Bronchial epithelial cell (primary cell): ENCODE measurements around the gene MTHFR. TPM values are rescaled to one million over a fixed set of nuclear protein-coding genes. Genes with fewer than 3 reads are reported as not detected.
"Not testable (repeated sequence)": the region's sequence is repeated elsewhere in the genome, so short reads cannot be mapped to it uniquely, and the experiment has no call there.

Experiments
- DNase-seq: peaks from one replicate; pipeline ENCODE4 v3.0.0-alpha.2; 2010; ENCODE audit warnings: low read depth
- FAIRE-seq: peaks from 2 replicates; lab custom pipeline; 2011; peaks lifted over from hg19 to GRCh38; lab: Jason Lieb, UNC
- H3K27me3 ChIP-seq: 2 replicates; pipeline ENCODE4 v1.5.1; 2011; ENCODE audit warnings: low read length; ENCODE audit not compliant: control insufficient read depth, insufficient read depth
- H3K36me3 ChIP-seq: 2 replicates; pipeline ENCODE4 v1.5.1; 2011; ENCODE audit warnings: low read length; ENCODE audit not compliant: control insufficient read depth, insufficient read depth
- H3K4me3 ChIP-seq: 2 replicates; pipeline ENCODE4 v1.5.1; 2011; ENCODE audit warnings: mild to moderate bottlenecking, low read depth, low read length, control low read depth
- CTCF ChIP-seq: IDR thresholded peaks from 2 replicates; pipeline ENCODE4 v1.5.1; 2011; ENCODE audit warnings: mild to moderate bottlenecking, moderate library complexity, low read length, control low read depth, inconsistent platforms; ENCODE audit not compliant: insufficient read depth, severe bottlenecking
- total RNA-seq: library from RNA; depleted of rRNA; stranded (reverse); fragments of >200 nt; gene quantifications from 2 replicates; pipeline ENCODE4 v1.2.1, GENCODE V29; 2014

MTHFR gene
- total RNA-seq, 1 donor from 2014 or later: 16.3 TPM

GRCh38 chr1:11813021-11813420, 7.3 kb upstream of the MTHFR start:
- no peaks in the 10 kb centered on the region for H3K27me3 ChIP-seq
- H3K4me3 ChIP-seq: no peak overlapping the region
- TF ChIP-seq CTCF: no peak
- no peak for FAIRE-seq
- no peak for DNase-seq
- peaks cover 10% of the 10 kb centered on the region for H3K36me3 ChIP-seq

GRCh38 chr1:11807133-11807532, 1.4 kb upstream of the MTHFR start:
- FAIRE-seq (no peak), DNase-seq (no peak)
- peak overlapping the region; percentile 79 for H3K4me3 ChIP-seq
- peaks cover 4% of the 10 kb centered on the region for H3K36me3 ChIP-seq
- TF ChIP-seq CTCF: no peak
- no peaks in the 10 kb centered on the region for H3K27me3 ChIP-seq

GRCh38 chr1:11806307-11806936, 658 bp upstream of the MTHFR start:
- peak; percentile 37 for DNase-seq
- FAIRE-seq: no peak
- H3K27me3 ChIP-seq: no peaks in the 10 kb centered on the region
- H3K4me3 ChIP-seq: peak overlapping the region; percentile 79
- peaks cover 3% of the 10 kb centered on the region for H3K36me3 ChIP-seq
- no peak for TF ChIP-seq CTCF

GRCh38 chr1:11804666-11805421, 920 bp downstream of the MTHFR start:
- no peak for FAIRE-seq
- DNase-seq: peak; percentile 77
- no peak for TF ChIP-seq CTCF
- no peaks in the 10 kb centered on the region for H3K27me3 ChIP-seq
- peaks cover 10% of the 10 kb centered on the region for H3K36me3 ChIP-seq
- H3K4me3 ChIP-seq: peak overlapping the region; percentile 79

- not testable (repeated sequence) for FAIRE-seq, DNase-seq, H3K27me3 ChIP-seq
- Histone ChIP-seq H3K4me3 (peak overlapping the region; percentile 79), H3K36me3 (peaks cover 12% of the 10 kb centered on the region)
Observed at GRCh38 chr1:11803924-11804665, 1.7 kb downstream of the MTHFR start.
